Tibial nerve (tissue), 3 donors: Measurements from ENCODE around the gene TBL1X.

ENCODE experiments used
- POLR2A ChIP-seq, 2 donors: fragments of 450-650 bp; IDR thresholded peaks; one replicate each; pipeline ENCODE4 v1.6.1; 2017; ENCODE audit warnings: antibody characterized with exemption in 2 of 2, mild to moderate bottlenecking in 2 of 2, moderate library complexity in 2 of 2
- TF ChIP-seq, protein P1 (sequence below), 5 experiments: fragments of 200-600 bp in 3 of 5; fragments of 450-650 bp in 2 of 5; sonication (generic) in 3 of 5; IDR thresholded peaks; one replicate each; pipeline ENCODE4 v1.5.1; 2016 to 2019; ENCODE audit warnings: antibody characterized with exemption in 5 of 5, mild to moderate bottlenecking in 3 of 5, moderate library complexity in 2 of 5

DNA sequence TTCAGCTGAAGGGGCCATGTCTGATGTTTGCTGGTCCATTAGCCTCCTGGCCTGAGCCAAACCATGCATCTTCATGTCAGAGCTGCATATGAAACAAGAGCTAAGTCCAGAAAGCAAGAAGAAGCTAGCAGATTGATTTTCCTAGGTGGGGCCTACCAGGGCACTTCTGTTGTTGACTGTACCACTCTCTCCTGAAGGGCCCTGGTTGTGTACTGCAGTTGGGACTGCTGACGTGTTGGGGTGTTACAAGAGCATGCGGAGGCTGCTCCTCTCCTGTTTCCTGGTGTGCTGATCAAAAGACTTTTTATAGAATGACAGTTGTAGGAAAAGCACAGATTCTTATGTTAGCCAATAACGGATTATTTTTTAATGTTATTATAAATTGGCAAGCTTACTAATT, 145.1 kb downstream of the TBL1X start:
- TF ChIP-seq POLR2A (IDR thresholded peaks at IDR 0.05) = no peak
- TF ChIP-seq, protein P1, sequence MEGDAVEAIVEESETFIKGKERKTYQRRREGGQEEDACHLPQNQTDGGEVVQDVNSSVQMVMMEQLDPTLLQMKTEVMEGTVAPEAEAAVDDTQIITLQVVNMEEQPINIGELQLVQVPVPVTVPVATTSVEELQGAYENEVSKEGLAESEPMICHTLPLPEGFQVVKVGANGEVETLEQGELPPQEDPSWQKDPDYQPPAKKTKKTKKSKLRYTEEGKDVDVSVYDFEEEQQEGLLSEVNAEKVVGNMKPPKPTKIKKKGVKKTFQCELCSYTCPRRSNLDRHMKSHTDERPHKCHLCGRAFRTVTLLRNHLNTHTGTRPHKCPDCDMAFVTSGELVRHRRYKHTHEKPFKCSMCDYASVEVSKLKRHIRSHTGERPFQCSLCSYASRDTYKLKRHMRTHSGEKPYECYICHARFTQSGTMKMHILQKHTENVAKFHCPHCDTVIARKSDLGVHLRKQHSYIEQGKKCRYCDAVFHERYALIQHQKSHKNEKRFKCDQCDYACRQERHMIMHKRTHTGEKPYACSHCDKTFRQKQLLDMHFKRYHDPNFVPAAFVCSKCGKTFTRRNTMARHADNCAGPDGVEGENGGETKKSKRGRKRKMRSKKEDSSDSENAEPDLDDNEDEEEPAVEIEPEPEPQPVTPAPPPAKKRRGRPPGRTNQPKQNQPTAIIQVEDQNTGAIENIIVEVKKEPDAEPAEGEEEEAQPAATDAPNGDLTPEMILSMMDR (IDR thresholded peaks at IDR 0.05) = no peak
